K562 (cell line): ENCODE results near the gene ADGRL3. TPM values are rescaled to one million over a fixed set of nuclear protein-coding genes. Genes with fewer than 3 reads are reported as not detected.

Source experiments
- ATAC-seq: fragments of 200-7000 bp; cut with Tn5 transposase; 3 replicates; pipeline ENCODE4 v1.9.1; 2020; ENCODE audit warnings: moderate library complexity
- BruUV-seq: library from RNA; stranded (reverse); fragments of 400-500 nt; replicated peaks from 2 replicates; lab custom pipeline; 2021; lab: Mats Ljungman, UMichigan
- CTCF ChIA-PET: fragments of 300-600 bp; formaldehyde crosslinking; extraction: SDS; loops from one replicate; lab custom pipeline; 2021; ENCODE audit warnings: low intra/inter-chr PET ratio; lab: Yijun Ruan, JAX
- POLR2A ChIA-PET: fragments of 300-600, 350-650 bp; sonication (Branson Sonifier 250); formaldehyde crosslinking; extraction: SDS; loops from one replicate; lab custom pipeline; 2021; ENCODE audit warnings: antibody characterized with exemption, inconsistent platforms; lab: Yijun Ruan, JAX
- DNase-seq, 4 experiments: peaks; one replicate each; pipeline versions ENCODE4 v3.0.0 to v3.0.0-alpha.2; 2011 to 2018; ENCODE audit warnings: low spot score in 3 of 4, mixed read lengths in 3 of 4; ENCODE audit errors: extremely low read depth in 1 of 4
- FAIRE-seq: peaks from 2 replicates; lab custom pipeline; 2011; peaks lifted over from hg19 to GRCh38; lab: Jason Lieb, UNC
- H2AFZ ChIP-seq: 2 replicates; pipeline ENCODE4 v1.6.0; 2011; ENCODE audit warnings: low read depth, low read length, control low read depth, inconsistent platforms
- H3K27ac ChIP-seq: fragments of 200-600 bp; 3 replicates; pipeline ENCODE4 v1.8.0; 2011; ENCODE audit warnings: low read depth, mild to moderate bottlenecking, control low read depth, inconsistent platforms, low read length, moderate library complexity, mixed read lengths; ENCODE audit errors: extremely low read depth
- H3K27me3 ChIP-seq, 2 experiments: fragments of 300-600 bp in 1 of 2; 2 replicates in 1 of 2; 3 replicates in 1 of 2; pipeline versions ENCODE4 v1.6.0 to v1.8.0; 2011; ENCODE audit warnings: inconsistent platforms in 2 of 2, low read length in 2 of 2, mild to moderate bottlenecking in 1 of 2, mixed read lengths in 1 of 2, moderate library complexity in 1 of 2; ENCODE audit not compliant: control insufficient read depth in 2 of 2, insufficient read depth in 2 of 2
- H3K36me3 ChIP-seq: fragments of 300-600 bp; 3 replicates; pipeline ENCODE4 v1.8.0; 2011; ENCODE audit warnings: mild to moderate bottlenecking, low read length, inconsistent platforms; ENCODE audit not compliant: control insufficient read depth, insufficient read depth
- H3K4me1 ChIP-seq, 2 experiments: fragments of 200-600 bp in 1 of 2; replicated peaks in 1 of 2; 2 replicates in 1 of 2; 3 replicates in 1 of 2; pipeline versions ENCODE4 v1.5.1 to v1.8.0; 2011; ENCODE audit warnings: inconsistent platforms in 2 of 2, low read length in 2 of 2, mild to moderate bottlenecking in 1 of 2, mixed read lengths in 1 of 2, moderate library complexity in 1 of 2; ENCODE audit not compliant: control insufficient read depth in 2 of 2, insufficient read depth in 2 of 2
- H3K4me2 ChIP-seq: 2 replicates; pipeline ENCODE4 v1.6.1; 2011; ENCODE audit warnings: low read length, control low read depth, inconsistent platforms, mixed read lengths; ENCODE audit not compliant: insufficient read depth
- H3K4me3 ChIP-seq: fragments of 200-600 bp; sonication (generic), shearing (Covaris generic); 2 replicates; pipeline ENCODE4 v1.5.1; 2016; ENCODE audit warnings: control low read depth, inconsistent platforms
- H3K79me2 ChIP-seq: fragments of 200-600 bp; 3 replicates; pipeline ENCODE4 v1.8.0; 2011; ENCODE audit warnings: low read length, inconsistent platforms; ENCODE audit not compliant: control insufficient read depth, insufficient read depth
- H3K9ac ChIP-seq, 2 experiments: 2 replicates each; pipeline versions ENCODE4 v1.6.0 to v1.6.1; 2011; ENCODE audit warnings: low read depth in 2 of 2, low read length in 2 of 2, control low read depth in 1 of 2, inconsistent platforms in 1 of 2, mild to moderate bottlenecking in 1 of 2, mixed read lengths in 1 of 2; ENCODE audit not compliant: insufficient read depth in 1 of 2
- H3K9me1 ChIP-seq: one replicate; pipeline ENCODE4 v1.6.0; 2011; ENCODE audit warnings: inconsistent platforms, mild to moderate bottlenecking, low read length, moderate library complexity; ENCODE audit not compliant: control insufficient read depth, insufficient read depth
- H3K9me3 ChIP-seq: replicated peaks from 2 replicates; pipeline ENCODE4 v1.5.1; 2011; ENCODE audit warnings: low read depth, low read length, inconsistent platforms; ENCODE audit not compliant: control insufficient read depth, insufficient read depth
- H4K20me1 ChIP-seq: replicated peaks from 2 replicates; pipeline ENCODE4 v1.6.1; 2011; ENCODE audit warnings: low read length, inconsistent platforms, mixed read lengths; ENCODE audit not compliant: control insufficient read depth, insufficient read depth
- CCAR2 ChIP-seq: fragments of 200-400 bp; formaldehyde crosslinking; IDR thresholded peaks from 2 replicates; pipeline ENCODE4 v1.6.1; 2017; ENCODE audit warnings: mild to moderate bottlenecking, low read depth, low read length
- E2F3 ChIP-seq: fragments of 250-450 bp; sonication (Bioruptor Pico); IDR thresholded peaks from 2 replicates; pipeline ENCODE4 v1.4.0; 2020; ENCODE audit warnings: mild to moderate bottlenecking
- ILF3 ChIP-seq: fragments of 450-650 bp; IDR thresholded peaks from 2 replicates; pipeline ENCODE4 v1.6.1; 2018; ENCODE audit warnings: antibody characterized with exemption, mild to moderate bottlenecking, moderate library complexity, borderline replicate concordance
- MAFK ChIP-seq: IDR thresholded peaks from 2 replicates; pipeline ENCODE4 v1.6.1; 2011; ENCODE audit warnings: low read length, improper control_type of control experiment
- MECOM ChIP-seq: fragments of 250-450 bp; sonication (Bioruptor Pico); IDR thresholded peaks from 2 replicates; pipeline ENCODE4 v1.8.0; 2022; ENCODE audit warnings: inconsistent platforms
- NFE2 ChIP-seq: IDR thresholded peaks from 2 replicates; pipeline ENCODE4 v1.6.1; 2014; ENCODE audit warnings: antibody characterized with exemption, low read depth
- OTX1 ChIP-seq: fragments of 450-650 bp; formaldehyde crosslinking; IDR thresholded peaks from 2 replicates; pipeline ENCODE4 v1.4.0; 2022; ENCODE audit warnings: mild to moderate bottlenecking
- WGBS: fragments of 100-300 bp; shearing (Covaris generic); methylation state at CpG from one replicate; pipeline ENCODE4 v1.1.6; 2016; ENCODE audit warnings: low coverage, mixed read lengths; ENCODE audit not compliant: insufficient coverage; ENCODE audit errors: missing lambda C conversion rate; 5-methylcytosine and 5-hydroxymethylcytosine counted together
- in situ Hi-C: fragments of 300-500 bp; cut with MboI; formaldehyde crosslinking; loops from 4 replicates; pipeline ENCODE4 v1.15.0; 2018; ENCODE audit warnings: inconsistent platforms, mixed read lengths
- intact Hi-C: fragments of 100-400 bp; cut with micrococcal nuclease; formaldehyde crosslinking; loops from 2 replicates; pipeline ENCODE4 v1.14.2; 2022
- polyA plus RNA-seq, 8 experiments: library from polyadenylated mRNA; depleted of rRNA in 4 of 8; stranded (reverse) in 5 of 8; unstranded in 3 of 8; fragments of >200 nt; fragmentation: Nextera tagmentation in 2 of 8; fragmentation: Illumina TruSeq in 1 of 8; extraction: Ambion mirVana in 2 of 8; extraction: Trizol in 1 of 8; gene quantifications; 2 replicates each; pipeline versions ENCODE4 v1.2.1 to v1.2.3, GENCODE V29; 2011 to 2014; ENCODE audit warnings: inconsistent platforms in 1 of 8, missing spikeins in 1 of 8
- total RNA-seq, 7 experiments: library from RNA; depleted of rRNA in 6 of 7; stranded (reverse); fragments of >200 nt in 6 of 7; fragmentation: Illumina TruSeq in 2 of 7; extraction: Trizol in 2 of 7; gene quantifications; 2 replicates each; pipeline versions ENCODE4 v1.2.1 to v1.2.3, GENCODE V29; 2011 to 2021; ENCODE audit warnings: low replicate concordance in 1 of 7
- TF ChIP-seq, protein P1 (sequence below), 3 experiments: fragments of 200-800 bp in 1 of 3; sonication (Bioruptor generic) in 1 of 3; sonication (generic) in 1 of 3; formaldehyde crosslinking in 1 of 3; IDR thresholded peaks; 2 replicates each; pipeline versions ENCODE4 v1.6.1 to v1.8.0; 2016 to 2022; ENCODE audit warnings: mild to moderate bottlenecking in 2 of 3, missing compliant biosample characterization in 2 of 3, missing genetic modification characterization in 2 of 3, missing genetic modification reagents in 1 of 3
- TF ChIP-seq, protein P2 (sequence below): sonication (generic); formaldehyde crosslinking; IDR thresholded peaks from 2 replicates; pipeline ENCODE4 v1.8.1; 2023; ENCODE audit warnings: missing genetic modification reagents, mild to moderate bottlenecking, borderline replicate concordance
- TF ChIP-seq, protein P3 (sequence below): fragments of 250-450 bp; sonication (Bioruptor Pico); IDR thresholded peaks from 2 replicates; pipeline ENCODE4 v1.5.0; 2020; ENCODE audit warnings: mild to moderate bottlenecking, borderline replicate concordance
- TF ChIP-seq, protein P4 (sequence below), 2 experiments: fragments of 450-650 bp in 1 of 2; IDR thresholded peaks; 2 replicates each; pipeline ENCODE4 v1.6.1; 2011 to 2017; ENCODE audit warnings: low read depth in 2 of 2, antibody characterized with exemption in 1 of 2, borderline replicate concordance in 1 of 2, low read length in 1 of 2, mild to moderate bottlenecking in 1 of 2, mixed read lengths in 1 of 2; ENCODE audit not compliant: control insufficient read depth in 1 of 2

The ADGRL3 gene
- total and polyA plus RNA-seq, 9 of the 15 experiments (the other 6 are each of a cell fraction or from before 2014, with no cell fraction given), result 0.03 to 0.14 (median 0.04) TPM; not detected in 2

DNA sequence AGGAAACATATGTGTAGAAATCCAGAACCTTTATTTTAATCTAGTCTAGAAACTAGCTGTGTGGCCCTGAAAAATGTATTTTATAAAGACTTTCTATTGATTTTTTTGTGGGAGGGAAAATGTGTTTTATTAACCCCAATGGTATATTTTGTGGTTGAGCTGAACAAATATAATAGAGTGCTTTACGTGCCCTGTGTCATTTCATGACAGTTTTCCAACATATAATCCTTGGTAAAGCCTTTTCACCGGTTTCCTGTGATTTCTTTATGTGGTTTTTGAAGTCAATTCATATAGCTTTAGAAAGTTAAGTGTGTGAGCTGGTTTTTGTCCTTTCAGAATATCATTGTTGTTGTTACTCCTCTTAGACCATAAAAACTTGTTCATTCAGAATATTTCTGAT is 375.7 kb downstream of the ADGRL3 start:
- in situ Hi-C loops, result no loop called here
- no peak for ATAC-seq
- Histone ChIP-seq H3K27ac (no peak overlapping the region), H3K9me1 (no peaks in the 10 kb centered on the region), H3K4me3 (no peak overlapping the region), H3K27me3 (no peaks in the 10 kb centered on the region), H3K79me2 (no peaks in the 10 kb centered on the region), H3K9ac (no peak overlapping the region), H2AFZ (no peak overlapping the region), H3K9me3 (no peaks in the 10 kb centered on the region), H3K36me3 (no peaks in the 10 kb centered on the region), H3K4me1 (no peaks in the 10 kb centered on the region), H3K4me2 (no peak overlapping the region), H4K20me1 (no peaks in the 10 kb centered on the region)
- intact Hi-C loops, result no loop called here
- 0% methylated on average over 2 of the region's 2 CpGs for WGBS
- no peak for DNase-seq
- ChIA-PET CTCF (no interaction called here), POLR2A (no interaction called here)
- no peak for FAIRE-seq
- BruUV-seq, result no TSS peak
- no peak for TF ChIP-seq CCAR2
- no peak for TF ChIP-seq NFE2
- TF ChIP-seq MECOM (CRISPR knock-in tag), result no peak
- no peak for TF ChIP-seq MAFK
- TF ChIP-seq, protein P1, sequence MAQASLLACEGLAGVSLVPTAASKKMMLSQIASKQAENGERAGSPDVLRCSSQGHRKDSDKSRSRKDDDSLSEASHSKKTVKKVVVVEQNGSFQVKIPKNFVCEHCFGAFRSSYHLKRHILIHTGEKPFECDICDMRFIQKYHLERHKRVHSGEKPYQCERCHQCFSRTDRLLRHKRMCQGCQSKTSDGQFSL (CRISPR knock-in tag; IDR thresholded peaks at IDR 0.05), result no peak
- TF ChIP-seq, protein P1 (tag; IDR thresholded peaks at IDR 0.05), result no peak
- TF ChIP-seq, protein P2, sequence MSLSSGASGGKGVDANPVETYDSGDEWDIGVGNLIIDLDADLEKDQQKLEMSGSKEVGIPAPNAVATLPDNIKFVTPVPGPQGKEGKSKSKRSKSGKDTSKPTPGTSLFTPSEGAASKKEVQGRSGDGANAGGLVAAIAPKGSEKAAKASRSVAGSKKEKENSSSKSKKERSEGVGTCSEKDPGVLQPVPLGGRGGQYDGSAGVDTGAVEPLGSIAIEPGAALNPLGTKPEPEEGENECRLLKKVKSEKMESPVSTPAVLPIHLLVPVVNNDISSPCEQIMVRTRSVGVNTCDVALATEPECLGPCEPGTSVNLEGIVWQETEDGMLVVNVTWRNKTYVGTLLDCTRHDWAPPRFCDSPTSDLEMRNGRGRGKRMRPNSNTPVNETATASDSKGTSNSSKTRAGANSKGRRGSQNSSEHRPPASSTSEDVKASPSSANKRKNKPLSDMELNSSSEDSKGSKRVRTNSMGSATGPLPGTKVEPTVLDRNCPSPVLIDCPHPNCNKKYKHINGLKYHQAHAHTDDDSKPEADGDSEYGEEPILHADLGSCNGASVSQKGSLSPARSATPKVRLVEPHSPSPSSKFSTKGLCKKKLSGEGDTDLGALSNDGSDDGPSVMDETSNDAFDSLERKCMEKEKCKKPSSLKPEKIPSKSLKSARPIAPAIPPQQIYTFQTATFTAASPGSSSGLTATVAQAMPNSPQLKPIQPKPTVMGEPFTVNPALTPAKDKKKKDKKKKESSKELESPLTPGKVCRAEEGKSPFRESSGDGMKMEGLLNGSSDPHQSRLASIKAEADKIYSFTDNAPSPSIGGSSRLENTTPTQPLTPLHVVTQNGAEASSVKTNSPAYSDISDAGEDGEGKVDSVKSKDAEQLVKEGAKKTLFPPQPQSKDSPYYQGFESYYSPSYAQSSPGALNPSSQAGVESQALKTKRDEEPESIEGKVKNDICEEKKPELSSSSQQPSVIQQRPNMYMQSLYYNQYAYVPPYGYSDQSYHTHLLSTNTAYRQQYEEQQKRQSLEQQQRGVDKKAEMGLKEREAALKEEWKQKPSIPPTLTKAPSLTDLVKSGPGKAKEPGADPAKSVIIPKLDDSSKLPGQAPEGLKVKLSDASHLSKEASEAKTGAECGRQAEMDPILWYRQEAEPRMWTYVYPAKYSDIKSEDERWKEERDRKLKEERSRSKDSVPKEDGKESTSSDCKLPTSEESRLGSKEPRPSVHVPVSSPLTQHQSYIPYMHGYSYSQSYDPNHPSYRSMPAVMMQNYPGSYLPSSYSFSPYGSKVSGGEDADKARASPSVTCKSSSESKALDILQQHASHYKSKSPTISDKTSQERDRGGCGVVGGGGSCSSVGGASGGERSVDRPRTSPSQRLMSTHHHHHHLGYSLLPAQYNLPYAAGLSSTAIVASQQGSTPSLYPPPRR (CRISPR knock-in tag), result no peak
- TF ChIP-seq, protein P3, sequence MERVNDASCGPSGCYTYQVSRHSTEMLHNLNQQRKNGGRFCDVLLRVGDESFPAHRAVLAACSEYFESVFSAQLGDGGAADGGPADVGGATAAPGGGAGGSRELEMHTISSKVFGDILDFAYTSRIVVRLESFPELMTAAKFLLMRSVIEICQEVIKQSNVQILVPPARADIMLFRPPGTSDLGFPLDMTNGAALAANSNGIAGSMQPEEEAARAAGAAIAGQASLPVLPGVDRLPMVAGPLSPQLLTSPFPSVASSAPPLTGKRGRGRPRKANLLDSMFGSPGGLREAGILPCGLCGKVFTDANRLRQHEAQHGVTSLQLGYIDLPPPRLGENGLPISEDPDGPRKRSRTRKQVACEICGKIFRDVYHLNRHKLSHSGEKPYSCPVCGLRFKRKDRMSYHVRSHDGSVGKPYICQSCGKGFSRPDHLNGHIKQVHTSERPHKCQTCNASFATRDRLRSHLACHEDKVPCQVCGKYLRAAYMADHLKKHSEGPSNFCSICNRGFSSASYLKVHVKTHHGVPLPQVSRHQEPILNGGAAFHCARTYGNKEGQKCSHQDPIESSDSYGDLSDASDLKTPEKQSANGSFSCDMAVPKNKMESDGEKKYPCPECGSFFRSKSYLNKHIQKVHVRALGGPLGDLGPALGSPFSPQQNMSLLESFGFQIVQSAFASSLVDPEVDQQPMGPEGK, result no peak
- TF ChIP-seq ILF3, result no peak
- TF ChIP-seq, protein P4, sequence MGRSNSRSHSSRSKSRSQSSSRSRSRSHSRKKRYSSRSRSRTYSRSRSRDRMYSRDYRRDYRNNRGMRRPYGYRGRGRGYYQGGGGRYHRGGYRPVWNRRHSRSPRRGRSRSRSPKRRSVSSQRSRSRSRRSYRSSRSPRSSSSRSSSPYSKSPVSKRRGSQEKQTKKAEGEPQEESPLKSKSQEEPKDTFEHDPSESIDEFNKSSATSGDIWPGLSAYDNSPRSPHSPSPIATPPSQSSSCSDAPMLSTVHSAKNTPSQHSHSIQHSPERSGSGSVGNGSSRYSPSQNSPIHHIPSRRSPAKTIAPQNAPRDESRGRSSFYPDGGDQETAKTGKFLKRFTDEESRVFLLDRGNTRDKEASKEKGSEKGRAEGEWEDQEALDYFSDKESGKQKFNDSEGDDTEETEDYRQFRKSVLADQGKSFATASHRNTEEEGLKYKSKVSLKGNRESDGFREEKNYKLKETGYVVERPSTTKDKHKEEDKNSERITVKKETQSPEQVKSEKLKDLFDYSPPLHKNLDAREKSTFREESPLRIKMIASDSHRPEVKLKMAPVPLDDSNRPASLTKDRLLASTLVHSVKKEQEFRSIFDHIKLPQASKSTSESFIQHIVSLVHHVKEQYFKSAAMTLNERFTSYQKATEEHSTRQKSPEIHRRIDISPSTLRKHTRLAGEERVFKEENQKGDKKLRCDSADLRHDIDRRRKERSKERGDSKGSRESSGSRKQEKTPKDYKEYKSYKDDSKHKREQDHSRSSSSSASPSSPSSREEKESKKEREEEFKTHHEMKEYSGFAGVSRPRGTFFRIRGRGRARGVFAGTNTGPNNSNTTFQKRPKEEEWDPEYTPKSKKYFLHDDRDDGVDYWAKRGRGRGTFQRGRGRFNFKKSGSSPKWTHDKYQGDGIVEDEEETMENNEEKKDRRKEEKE (IDR thresholded peaks at IDR 0.05; ENCODE audit: borderline replicate concordance in 1 of 2, control insufficient read depth in 1 of 2, low read depth in 2 of 2, low read length in 1 of 2), result no peak
- no peak for TF ChIP-seq OTX1 (CRISPR knock-in tag)
- no peak for TF ChIP-seq E2F3 (CRISPR knock-in tag)
